A549 (cell line): Measurements from ENCODE around the gene NDUFB4.

ENCODE experiments used
- BHLHE40 ChIP-seq: IDR thresholded peaks from 2 replicates; pipeline ENCODE4 v1.6.1; 2012; ENCODE audit warnings: low read depth, low read length, inconsistent platforms
- HOXA7 ChIP-seq: fragments of 250-450 bp; sonication (Bioruptor Pico); IDR thresholded peaks from 2 replicates; pipeline ENCODE4 v1.5.0; 2020; ENCODE audit warnings: mild to moderate bottlenecking, moderate library complexity
- MYC ChIP-seq: IDR thresholded peaks from 2 replicates; pipeline ENCODE4 v1.6.1; 2012; ENCODE audit warnings: mild to moderate bottlenecking, inconsistent platforms, low read length, improper control_type of control experiment, borderline replicate concordance
- TF ChIP-seq, protein P1 (sequence below): fragments of >200 bp; sonication (Bioruptor Twin); formaldehyde crosslinking; IDR thresholded peaks from 3 replicates; pipeline ENCODE4 v1.5.1; 2016
- TF ChIP-seq, protein P2 (sequence below): IDR thresholded peaks from 2 replicates; pipeline ENCODE4 v1.6.1; 2012

DNA sequence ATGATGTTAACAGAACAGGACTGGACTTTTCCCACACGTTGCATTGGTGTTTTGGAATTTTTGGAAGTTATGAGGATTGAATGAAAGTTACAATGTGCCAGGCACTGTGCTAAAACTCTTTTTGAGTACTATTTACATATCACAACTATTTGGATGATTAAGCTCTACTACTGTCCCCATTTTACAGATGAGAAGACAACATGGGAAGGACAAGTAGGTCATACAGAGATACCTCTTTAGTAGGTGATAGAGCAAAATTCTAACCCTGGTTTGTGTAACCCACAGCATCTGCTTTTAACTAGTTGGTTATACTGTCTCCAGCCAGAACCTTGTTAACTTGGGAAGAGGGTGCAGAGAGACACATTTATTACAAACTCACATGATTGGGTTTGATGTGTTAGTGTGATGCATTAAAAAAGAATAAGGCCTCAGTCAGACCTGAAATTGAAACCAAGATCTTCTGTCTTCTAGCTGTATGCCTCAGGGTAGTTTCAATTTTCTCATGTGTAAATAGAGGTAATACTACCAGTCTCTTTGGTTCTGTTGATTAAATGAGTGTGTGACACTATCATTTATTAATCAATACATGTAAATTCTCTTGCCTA lies 1.4 kb downstream of the NDUFB4 start:
- TF ChIP-seq, protein P1, sequence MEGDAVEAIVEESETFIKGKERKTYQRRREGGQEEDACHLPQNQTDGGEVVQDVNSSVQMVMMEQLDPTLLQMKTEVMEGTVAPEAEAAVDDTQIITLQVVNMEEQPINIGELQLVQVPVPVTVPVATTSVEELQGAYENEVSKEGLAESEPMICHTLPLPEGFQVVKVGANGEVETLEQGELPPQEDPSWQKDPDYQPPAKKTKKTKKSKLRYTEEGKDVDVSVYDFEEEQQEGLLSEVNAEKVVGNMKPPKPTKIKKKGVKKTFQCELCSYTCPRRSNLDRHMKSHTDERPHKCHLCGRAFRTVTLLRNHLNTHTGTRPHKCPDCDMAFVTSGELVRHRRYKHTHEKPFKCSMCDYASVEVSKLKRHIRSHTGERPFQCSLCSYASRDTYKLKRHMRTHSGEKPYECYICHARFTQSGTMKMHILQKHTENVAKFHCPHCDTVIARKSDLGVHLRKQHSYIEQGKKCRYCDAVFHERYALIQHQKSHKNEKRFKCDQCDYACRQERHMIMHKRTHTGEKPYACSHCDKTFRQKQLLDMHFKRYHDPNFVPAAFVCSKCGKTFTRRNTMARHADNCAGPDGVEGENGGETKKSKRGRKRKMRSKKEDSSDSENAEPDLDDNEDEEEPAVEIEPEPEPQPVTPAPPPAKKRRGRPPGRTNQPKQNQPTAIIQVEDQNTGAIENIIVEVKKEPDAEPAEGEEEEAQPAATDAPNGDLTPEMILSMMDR: no peak
- TF ChIP-seq HOXA7 (CRISPR knock-in tag) (no peak), BHLHE40 (no peak), MYC (no peak)
- TF ChIP-seq, protein P2, sequence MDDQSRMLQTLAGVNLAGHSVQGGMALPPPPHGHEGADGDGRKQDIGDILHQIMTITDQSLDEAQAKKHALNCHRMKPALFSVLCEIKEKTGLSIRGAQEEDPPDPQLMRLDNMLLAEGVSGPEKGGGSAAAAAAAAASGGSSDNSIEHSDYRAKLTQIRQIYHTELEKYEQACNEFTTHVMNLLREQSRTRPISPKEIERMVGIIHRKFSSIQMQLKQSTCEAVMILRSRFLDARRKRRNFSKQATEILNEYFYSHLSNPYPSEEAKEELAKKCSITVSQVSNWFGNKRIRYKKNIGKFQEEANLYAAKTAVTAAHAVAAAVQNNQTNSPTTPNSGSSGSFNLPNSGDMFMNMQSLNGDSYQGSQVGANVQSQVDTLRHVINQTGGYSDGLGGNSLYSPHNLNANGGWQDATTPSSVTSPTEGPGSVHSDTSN: no peak
